Right lobe of liver (tissue), 4 donors: ENCODE data around the gene AIFM2.

Experiments used
- POLR2A ChIP-seq: fragments of 450-650 bp; IDR thresholded peaks from one replicate; pipeline ENCODE4 v1.6.1; 2017; ENCODE audit warnings: antibody characterized with exemption, mild to moderate bottlenecking
- TF ChIP-seq, protein P1 (sequence below), 4 donors: fragments of 200-600 bp in 3 of 4; fragments of 450-650 bp in 1 of 4; IDR thresholded peaks; one replicate each; pipeline versions ENCODE4 v1.5.1 to v1.8.0; 2016 to 2022; ENCODE audit warnings: antibody characterized with exemption in 4 of 4, mild to moderate bottlenecking in 2 of 4
- donor health status: DM: no; HTN: no; CAD: no.
- donor health status: DM: no; HTN: no; CAD: no.
- donor health status: DM: no; HTN: yes; CAD: no.

DNA sequence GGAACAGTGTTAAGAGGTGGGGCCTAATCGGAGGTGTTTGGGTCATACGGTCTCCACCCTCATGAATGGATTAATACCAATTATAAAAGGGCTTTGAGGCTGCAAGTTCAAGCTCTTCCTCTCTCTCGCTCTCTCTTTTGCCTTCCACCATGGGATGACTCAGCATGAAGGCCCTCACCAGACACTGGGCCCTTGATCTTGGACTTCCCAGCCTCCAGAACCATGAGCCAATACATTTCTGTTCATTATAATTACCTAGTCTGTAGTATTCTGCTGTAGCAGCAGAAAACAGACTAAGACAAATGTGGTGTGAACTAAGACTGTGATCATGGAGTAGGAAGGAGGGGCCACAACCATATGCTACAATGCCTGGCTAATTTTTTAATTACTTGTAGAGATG lies 7.7 kb downstream of the AIFM2 start:
- TF ChIP-seq, protein P1, sequence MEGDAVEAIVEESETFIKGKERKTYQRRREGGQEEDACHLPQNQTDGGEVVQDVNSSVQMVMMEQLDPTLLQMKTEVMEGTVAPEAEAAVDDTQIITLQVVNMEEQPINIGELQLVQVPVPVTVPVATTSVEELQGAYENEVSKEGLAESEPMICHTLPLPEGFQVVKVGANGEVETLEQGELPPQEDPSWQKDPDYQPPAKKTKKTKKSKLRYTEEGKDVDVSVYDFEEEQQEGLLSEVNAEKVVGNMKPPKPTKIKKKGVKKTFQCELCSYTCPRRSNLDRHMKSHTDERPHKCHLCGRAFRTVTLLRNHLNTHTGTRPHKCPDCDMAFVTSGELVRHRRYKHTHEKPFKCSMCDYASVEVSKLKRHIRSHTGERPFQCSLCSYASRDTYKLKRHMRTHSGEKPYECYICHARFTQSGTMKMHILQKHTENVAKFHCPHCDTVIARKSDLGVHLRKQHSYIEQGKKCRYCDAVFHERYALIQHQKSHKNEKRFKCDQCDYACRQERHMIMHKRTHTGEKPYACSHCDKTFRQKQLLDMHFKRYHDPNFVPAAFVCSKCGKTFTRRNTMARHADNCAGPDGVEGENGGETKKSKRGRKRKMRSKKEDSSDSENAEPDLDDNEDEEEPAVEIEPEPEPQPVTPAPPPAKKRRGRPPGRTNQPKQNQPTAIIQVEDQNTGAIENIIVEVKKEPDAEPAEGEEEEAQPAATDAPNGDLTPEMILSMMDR (IDR thresholded peaks at IDR 0.05): no peak
- no peak for TF ChIP-seq POLR2A
